GM19463 (cell line): ENCODE measurements around the gene AMN1.
"Not testable (repeated sequence)": the region's sequence is repeated elsewhere in the genome, so short reads cannot be mapped to it uniquely, and the experiment has no call there.

Experiments used
- ATAC-seq: cut with Tn5 transposase; IDR thresholded peaks from one replicate; pipeline ENCODE4 v1.9.1; 2021; ENCODE audit warnings: mild to moderate bottlenecking, moderate library complexity; ENCODE audit not compliant: unreplicated experiment

The AMN1 gene

DNA sequence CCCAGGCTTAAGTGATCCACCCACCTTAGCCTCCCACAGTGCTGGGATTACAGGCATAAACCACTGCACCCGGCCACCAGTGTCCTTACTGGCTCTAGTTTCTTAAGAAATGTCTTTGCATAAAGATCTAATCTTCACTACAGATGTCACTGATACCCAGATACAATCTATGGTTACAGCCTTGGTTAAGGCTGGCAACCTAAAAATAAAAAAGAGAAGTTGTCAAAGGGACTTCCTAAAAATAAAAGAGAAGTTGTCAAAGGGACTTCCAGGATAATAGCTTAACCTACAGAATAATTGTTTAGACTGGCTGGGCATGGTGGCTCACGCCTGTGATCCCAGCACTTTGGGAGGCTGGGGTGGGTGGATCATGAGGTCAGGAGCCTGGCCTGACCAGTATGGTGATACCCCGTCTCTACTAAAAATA, 41.7 kb downstream of the AMN1 start:
- peak; percentile 60 for ATAC-seq

DNA sequence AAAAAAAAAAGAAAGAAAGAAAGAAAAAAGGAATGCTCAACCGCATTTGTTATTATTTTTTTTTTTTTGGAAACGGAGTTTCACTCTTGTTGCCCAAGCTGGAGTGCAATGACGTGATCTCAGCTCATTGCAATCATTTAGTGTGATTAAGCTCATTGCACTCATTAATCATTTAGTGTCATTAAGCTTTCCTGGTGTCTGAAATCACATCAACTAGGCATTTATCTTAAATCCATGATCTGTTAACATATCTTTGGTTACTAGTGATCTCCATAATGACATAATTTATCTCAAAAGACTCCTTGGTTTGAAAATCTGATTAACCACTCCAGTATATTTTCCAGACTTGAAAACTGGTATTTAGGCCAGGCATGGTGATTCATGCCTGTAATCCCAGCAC, 43.0 kb downstream of the AMN1 start:
- ATAC-seq, result no peak

DNA sequence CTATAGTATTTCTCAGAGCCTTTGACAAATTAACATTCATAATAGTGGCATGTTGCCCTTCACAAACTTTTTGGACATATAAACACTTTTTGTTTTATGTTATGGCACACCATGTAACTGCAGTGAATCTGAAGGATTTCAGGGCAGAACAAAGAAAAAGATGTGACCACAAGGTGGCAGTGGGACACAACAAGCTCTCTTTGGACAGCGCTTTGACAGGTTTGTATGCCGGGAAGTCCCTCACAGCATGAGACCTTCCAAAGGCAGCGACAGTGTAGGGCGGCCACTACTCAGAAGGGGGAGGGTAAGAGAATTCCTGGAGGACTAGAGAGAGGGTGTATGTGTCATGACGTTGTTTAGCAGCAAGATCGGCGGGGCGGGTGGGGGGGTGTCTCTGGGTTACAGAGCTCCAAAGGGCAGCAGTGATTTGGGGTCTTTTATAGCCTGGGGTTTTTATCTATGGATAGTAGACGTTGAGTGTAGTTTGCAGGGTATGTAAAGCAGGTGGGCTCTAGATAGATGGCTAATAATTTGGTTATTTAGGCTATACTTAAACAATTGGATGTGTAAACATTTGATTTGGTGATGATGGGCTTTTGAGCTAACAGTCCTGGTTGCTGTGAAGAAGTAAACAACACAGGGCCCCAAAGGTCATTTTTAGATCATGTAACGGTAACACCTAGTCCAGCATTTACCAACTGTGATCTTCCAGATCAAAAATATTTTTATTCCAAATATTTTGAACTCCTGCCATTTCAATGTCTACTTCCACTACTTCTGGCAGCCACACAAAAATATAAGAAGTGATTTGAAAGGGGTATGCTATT, 46.5 kb downstream of the AMN1 start:
- ATAC-seq, result peak; percentile 85

DNA sequence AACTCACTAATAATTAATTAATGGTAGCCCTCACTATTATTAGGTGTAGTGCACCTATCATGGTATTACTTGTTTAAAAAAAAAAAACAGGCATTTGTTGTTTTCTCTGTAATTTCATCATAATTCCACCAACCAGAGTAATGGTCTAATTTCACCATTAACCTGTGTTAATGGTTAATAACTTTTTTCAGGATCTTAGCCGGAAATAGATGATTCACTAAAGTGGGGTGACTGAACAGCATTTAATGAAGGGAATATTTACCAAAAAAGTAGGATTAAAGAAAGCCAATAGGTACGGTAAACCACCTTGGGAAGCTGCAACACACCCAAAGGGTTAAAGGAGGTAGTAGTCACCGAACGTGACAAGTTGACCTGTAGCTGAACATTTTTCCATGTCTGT, 56.3 kb downstream of the AMN1 start:
- no peak for ATAC-seq

GRCh38 chr12:31669582-31669981, 59.2 kb downstream of the AMN1 start:
- not testable (repeated sequence) for ATAC-seq

DNA sequence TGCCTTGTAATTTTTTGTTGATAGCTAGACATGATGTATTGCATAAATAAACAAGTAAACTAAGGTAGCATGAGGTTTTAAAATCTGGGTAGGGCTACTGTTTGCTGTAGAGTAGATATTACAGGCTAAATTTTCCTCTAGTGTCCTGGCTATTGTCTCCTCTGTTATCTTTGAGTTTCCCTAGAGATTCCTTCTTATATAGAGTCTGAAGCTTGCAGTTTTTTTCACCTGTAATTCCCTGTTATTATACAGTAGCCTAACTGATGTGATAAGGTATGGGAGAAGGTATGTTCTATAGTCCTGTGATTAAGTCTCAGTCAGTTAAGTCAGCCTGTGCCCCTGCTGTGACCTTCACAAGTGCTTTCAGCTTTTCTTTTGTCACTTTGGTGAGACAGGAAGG, 59.8 kb downstream of the AMN1 start:
- no peak for ATAC-seq

DNA sequence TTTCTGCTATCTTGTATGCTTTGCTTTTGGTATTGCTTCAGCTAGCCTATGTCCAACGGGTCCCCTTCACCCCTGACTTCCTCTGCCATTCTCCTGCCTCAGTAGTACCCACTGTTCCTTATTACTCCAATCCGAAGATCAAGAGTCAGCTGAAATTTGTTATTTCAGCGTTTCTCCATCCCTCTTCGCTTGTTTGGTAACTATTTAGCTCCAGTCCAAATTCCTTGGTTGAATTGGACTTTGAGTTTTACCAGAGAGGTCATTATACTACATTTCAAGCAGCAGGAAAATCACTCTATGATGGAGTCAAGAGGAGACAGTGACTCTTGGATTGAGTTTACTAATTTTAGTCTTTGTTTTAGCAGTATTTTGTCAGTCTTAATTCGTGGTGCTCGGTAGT, 64.8 kb downstream of the AMN1 start:
- ATAC-seq, result no peak

GRCh38 chr12:31663576-31663975, 65.2 kb downstream of the AMN1 start:
- ATAC-seq, result no peak

DNA sequence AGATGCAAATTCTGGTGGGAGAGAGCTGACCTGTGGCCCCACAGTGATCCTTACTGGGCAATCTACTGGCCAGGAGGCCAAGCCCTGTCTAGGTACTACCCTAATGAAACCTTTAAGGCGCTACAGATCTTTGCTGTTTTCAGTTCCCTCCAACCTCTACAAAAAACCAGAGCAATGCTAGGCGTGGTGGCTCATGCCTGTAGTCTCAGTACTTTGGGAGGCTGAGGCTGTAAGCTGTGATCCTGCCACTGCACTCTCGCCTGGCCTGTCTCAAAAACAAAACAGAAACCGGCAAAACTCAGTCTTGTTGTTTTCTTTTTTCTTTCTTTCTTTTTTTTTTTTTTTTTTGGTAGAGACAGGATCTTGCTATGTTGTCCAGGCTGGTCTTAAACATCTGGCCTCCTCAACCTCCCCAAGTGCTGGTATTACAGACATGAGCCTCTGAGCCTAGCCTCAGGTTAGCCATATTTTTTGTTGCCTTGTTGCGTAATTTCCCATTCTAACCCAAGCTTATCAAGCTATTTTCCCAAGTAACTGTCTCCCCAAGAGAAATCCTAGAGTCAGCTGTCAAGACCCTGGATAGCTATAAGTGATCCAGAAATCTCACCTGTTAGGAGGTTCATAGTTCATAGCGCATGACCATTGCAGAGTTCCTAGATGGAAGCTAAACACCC, 66.5 kb downstream of the AMN1 start:
- no peak for ATAC-seq

DNA sequence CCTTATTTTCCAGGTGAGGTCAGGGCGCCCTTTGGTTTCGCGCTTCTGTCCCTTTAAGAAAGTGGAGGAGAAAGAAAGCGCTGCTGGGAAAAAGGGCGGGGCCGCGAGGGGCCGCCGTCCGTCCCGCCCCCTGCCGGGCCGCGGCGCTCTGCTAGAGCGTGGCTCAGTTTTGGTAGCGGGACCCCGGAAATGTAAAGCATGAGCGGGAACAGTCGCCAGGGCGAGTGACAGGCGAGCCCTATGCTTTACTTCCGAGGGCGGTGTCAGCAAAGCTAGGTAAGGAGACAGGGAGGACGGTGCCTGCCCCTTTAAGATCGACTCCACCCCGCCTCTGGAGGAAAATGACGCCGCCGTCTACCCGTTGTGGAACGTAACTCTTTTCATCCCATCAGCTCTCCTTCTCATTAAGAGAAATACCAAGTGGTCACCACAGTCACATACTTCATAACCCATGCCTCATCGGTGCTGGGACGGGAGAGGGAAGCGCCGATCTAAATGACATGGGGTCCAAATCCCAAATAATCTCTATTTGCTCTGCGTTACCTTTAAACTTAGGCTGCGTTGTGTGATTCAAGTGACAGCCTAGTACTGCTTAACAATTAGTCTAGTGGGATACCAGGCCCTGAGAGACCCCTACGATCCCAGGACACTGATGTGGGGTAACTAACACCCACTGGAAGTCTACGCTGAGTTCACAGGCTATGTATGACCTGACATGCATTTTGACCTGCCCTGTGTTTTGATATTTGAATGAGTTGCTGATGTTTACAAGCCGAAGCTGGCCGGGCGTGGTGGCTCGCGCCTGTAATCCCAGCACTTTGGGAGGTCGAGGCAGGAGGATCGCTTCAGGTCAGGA, 69.5 kb downstream of the AMN1 start, which contains the start of gene ETFBKMT:
Gene ETFBKMT (plus strand): TSS at position 602 of the 856 bp plus-strand sequence. CDS start 2,266 bp downstream, outside the sequence.
- ATAC-seq, result peak; percentile 99

GRCh38 chr12:31658471-31659086, 70.2 kb downstream of the AMN1 start:
- peak; percentile 1 for ATAC-seq

- no peak for ATAC-seq
Measured at GRCh38 chr12:31655792-31656191, 73.0 kb downstream of the AMN1 start.

DNA sequence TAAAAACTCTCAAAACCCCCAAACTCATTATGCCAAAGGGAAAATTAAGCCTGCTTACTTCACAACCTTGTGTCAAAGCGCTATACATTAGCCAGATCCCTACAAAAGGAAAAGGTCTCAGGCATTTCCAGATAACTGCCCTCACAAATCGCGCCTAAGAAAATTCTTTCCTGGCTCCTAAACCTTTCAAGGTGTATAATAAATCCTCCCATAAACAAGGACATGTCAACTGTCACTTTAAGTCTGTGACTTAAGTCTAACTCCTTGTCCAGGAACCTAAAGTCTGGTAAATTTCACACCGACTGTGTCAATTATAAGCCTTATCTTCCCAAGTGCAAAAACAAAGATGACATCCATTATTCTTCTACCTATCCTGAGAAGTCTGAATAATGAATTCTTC, 73.6 kb downstream of the AMN1 start:
- no peak for ATAC-seq

- ATAC-seq, result no peak
Measured at GRCh38 chr12:31651893-31652521, 76.8 kb downstream of the AMN1 start.

DNA sequence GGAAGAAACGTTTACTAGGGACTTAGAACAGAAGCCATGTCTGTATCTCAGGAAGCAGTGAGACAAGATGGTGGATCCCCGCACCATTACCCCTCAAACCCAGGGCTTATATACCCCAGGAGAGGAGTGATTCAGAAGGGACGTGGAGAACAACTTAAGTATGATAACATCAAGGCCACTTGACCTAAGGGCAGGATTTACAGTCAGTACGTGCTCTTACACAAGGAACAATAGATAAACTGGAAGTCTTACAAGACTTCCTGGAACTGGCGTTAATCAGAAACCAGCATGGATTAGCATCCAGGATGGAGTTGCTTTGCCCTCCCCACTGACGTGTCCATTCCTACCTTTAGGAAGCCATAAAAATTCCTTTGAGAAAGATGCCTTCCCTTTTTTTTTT, 77.9 kb downstream of the AMN1 start:
- no peak for ATAC-seq

DNA sequence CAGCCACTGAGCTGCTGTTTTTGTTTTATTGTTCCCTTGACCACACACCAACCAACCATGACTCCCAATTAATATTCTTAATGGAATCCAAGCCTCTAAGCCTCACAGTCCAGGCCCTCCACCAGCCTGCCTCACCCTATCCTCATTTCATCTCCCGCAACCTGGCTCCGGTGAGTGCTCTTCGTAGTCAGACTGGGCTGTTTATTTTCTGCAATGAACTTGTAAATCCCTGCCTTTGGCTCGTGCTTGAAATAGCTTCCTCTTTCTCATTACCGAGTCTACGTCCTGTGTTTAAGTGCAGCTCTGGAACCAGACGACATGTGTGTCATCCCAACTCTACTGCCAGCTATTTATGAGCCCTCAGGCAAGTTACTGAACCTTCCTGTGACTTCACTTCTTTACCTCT, 81.7 kb downstream of the AMN1 start:
- no peak for ATAC-seq

DNA sequence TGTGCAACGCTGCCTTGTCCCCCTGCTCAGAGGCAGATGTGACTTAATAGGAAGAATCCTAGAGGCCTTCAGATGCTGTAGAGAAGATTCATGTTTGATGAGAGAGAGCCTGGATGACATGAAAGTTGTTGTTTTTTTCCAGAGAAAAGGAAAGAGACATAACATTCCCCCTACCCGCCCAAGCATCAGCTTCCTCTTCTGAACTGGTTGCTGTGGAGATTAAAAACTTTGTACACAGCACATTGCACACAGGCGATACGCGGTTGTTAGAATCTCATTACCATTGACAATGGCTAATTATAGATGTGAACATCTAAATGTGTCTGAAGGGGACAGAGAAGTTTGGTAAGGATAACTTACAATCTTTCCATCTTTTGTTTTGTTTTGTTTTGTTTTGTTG, 82.9 kb downstream of the AMN1 start:
- no peak for ATAC-seq

DNA sequence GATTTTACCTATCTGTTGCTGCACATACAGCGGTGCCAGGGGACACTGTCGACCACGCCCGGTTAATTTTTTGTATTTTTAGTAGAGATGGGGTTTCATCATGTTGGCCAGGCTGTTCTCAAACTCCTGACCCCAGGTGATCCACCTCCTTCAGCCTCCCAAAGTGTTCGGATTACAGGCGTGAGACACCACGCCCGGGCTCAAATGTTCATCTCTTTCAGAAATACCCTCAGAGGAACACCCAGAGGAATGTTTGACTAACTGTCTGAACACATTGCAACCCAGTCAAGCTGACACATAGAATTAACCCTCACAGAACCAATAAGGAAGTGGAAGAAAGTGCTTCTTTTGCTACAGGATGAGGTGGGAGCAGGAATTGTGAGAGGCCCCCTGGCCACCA, 84.3 kb downstream of the AMN1 start:
- ATAC-seq, result no peak

DNA sequence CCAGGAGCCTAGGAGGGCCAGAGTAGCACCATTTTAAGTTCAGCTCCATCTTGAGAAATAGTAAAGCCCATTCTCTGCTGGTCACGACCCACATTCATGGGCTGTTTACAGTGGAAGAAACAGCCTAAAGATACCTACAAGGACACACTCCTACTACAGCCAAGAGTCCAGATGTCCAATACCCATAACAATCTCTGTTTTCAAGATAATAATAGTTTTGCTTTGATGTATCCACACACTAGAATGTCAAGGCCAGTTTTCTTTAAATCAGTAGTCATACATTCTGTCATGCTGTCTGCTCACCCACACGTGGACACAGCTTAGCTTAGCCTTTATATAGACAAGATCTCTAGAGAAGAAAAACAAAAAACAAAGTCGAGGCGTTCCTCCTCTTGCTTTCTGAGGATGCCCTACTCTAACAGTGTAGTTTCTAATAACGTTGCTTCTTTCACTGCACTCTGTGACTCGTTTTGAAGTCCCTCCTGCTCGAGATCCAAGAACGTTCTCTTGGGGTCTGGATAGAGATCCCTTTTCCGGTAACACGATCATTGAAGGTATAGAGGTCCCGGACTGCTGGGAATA, 87.2 kb downstream of the AMN1 start:
- no peak for ATAC-seq

DNA sequence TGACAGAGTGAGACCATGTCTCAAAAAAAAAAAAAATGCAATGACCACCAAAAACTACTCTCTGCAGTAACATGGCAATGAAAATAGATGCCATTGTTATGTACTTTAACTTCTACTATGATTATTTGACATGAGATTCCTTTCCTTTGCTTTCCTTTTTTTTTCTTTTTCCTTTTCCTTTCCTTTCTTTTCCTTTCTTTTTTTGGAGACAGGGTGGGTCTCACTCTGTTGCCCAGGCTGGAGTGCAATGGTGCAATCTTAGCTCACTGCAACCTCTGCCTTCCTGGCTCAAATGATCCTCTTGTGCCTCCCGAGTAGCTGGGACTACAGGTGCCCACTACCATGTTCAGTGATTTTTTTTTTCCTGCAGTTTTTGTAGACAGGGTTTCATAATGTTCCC, 94.2 kb downstream of the AMN1 start:
- no peak for ATAC-seq
